Activated CD4-positive, alpha-beta memory T cell treated with anti-CD3 and anti-CD28 coated beads, Interleukin-2, amount 10 ng/mL, durations not matched to agents 7 days and 5 days (primary cell): ENCODE results near the gene PADI1. TPM values are rescaled to one million over a fixed set of nuclear protein-coding genes. Genes with fewer than 3 reads are reported as not detected.

Experiments used
- CTCF ChIA-PET: fragments of 350-600 bp; sonication (Branson Sonifier 250); formaldehyde crosslinking; loops from one replicate; lab custom pipeline; 2021; ENCODE audit warnings: antibody characterized with exemption, inconsistent platforms; lab: Charles Lee
- POLR2A ChIA-PET: fragments of 350-600 bp; sonication (Branson Sonifier 250); formaldehyde crosslinking; loops from one replicate; lab custom pipeline; 2021; ENCODE audit warnings: antibody characterized with exemption; lab: Charles Lee
- DNase-seq: peaks from one replicate; pipeline ENCODE4 v3.0.0-alpha.2; 2020
- H3K27ac Mint-ChIP-seq: one replicate; pipeline ENCODE4 v1.8.0; 2021; ENCODE audit warnings: mild to moderate bottlenecking, mixed read lengths
- H3K27me3 Mint-ChIP-seq: one replicate; pipeline ENCODE4 v1.8.0; 2021; ENCODE audit warnings: mixed read lengths
- H3K36me3 Mint-ChIP-seq: one replicate; pipeline ENCODE4 v1.8.0; 2021; ENCODE audit warnings: low read depth, mixed read lengths
- H3K4me1 Mint-ChIP-seq: one replicate; pipeline ENCODE4 v1.8.0; 2021; ENCODE audit warnings: mixed read lengths
- H3K4me3 Mint-ChIP-seq: one replicate; pipeline ENCODE4 v1.8.0; 2021; ENCODE audit warnings: mild to moderate bottlenecking, mixed read lengths
- H3K9me3 Mint-ChIP-seq: one replicate; pipeline ENCODE4 v1.8.0; 2021; ENCODE audit warnings: mixed read lengths
- total RNA-seq, 2 experiments: library from RNA; stranded (reverse); gene quantifications; one replicate each; pipeline ENCODE4 v1.2.3, GENCODE V29; 2021

Gene PADI1
- total RNA-seq, 2 experiments from 2014 or later = not detected

DNA sequence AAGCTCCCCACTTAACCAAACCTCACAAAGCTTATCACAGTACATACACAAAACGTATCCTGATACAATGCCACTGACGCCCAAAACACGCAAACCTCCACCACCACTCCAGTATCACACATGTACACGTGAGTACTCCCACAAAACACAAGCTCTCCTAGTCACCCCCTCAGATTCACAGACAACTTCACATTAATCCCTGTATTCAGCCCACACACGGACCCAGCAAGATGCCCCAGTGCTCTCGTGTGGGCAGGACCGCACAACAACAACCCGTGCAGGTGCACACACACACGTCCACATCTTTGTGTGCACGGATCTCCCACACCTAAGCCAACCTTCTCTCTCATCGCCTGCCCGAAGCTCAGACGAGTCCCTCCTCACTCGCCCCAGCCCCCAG, 17.6 kb downstream of the PADI1 start:
- H3K36me3 Mint-ChIP-seq = no peaks in the 10 kb centered on the region
- no peaks in the 10 kb centered on the region for H3K9me3 Mint-ChIP-seq
- CTCF ChIA-PET = no interaction called here
- H3K4me1 Mint-ChIP-seq = no peaks in the 10 kb centered on the region
- DNase-seq = no peak
- peaks cover 6% of the 10 kb centered on the region for H3K27me3 Mint-ChIP-seq
- no peak overlapping the region for H3K4me3 Mint-ChIP-seq
- POLR2A ChIA-PET = interaction anchor here (1.4 kb wide), 1 partner anchor 9 kb away, joined by 3 read pairs; no protein-coding TSS in a partner anchor
- H3K27ac Mint-ChIP-seq = no peak overlapping the region

DNA sequence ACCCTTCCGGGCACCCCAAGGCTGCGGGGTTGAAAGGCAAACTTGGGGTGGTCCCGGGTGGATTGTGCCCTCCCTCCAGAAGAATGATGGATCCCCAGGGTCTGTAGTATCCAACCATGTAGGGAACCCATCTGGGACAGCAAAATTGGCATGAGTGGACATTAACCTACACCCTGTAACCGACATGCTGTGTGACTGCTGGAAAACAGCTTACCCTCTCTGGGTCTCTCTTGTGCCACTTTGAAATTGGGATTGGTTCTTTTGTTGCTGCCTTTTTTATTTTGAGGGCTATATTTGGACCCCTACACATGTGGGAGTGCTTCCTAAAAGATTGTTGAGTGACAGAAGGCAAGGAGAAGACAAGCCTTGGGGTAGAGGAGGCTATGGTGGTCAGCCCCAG, 19.5 kb downstream of the PADI1 start:
- CTCF ChIA-PET = no interaction called here
- H3K36me3 Mint-ChIP-seq = no peaks in the 10 kb centered on the region
- H3K4me3 Mint-ChIP-seq = no peak overlapping the region
- no peak for DNase-seq
- H3K9me3 Mint-ChIP-seq = no peaks in the 10 kb centered on the region
- peaks cover 2% of the 10 kb centered on the region for H3K27me3 Mint-ChIP-seq
- POLR2A ChIA-PET = no interaction called here
- H3K4me1 Mint-ChIP-seq = no peaks in the 10 kb centered on the region
- no peak overlapping the region for H3K27ac Mint-ChIP-seq

- H3K4me3 Mint-ChIP-seq = no peak overlapping the region
- CTCF ChIA-PET = no interaction called here
- no peaks in the 10 kb centered on the region for H3K4me1 Mint-ChIP-seq
These were observed 20.2 kb downstream of the PADI1 start for GRCh38 chr1:17225140-17225539.

GRCh38 chr1:17227358-17227915, 22.5 kb downstream of the PADI1 start:
- Mint-ChIP-seq H3K27me3 (peaks cover 2% of the 10 kb centered on the region), H3K4me3 (no peak overlapping the region), H3K4me1 (no peaks in the 10 kb centered on the region), H3K9me3 (no peaks in the 10 kb centered on the region), H3K27ac (no peak overlapping the region), H3K36me3 (no peaks in the 10 kb centered on the region)
- ChIA-PET CTCF (no interaction called here), POLR2A (no interaction called here)
- DNase-seq = no peak

More at GRCh38 chr1:17225140-17225539, 20.2 kb downstream of the PADI1 start:
- H3K27me3 Mint-ChIP-seq = peaks cover 2% of the 10 kb centered on the region
- DNase-seq = no peak
- H3K36me3 Mint-ChIP-seq = no peaks in the 10 kb centered on the region
- POLR2A ChIA-PET = no interaction called here
- H3K27ac Mint-ChIP-seq = no peak overlapping the region
- no peaks in the 10 kb centered on the region for H3K9me3 Mint-ChIP-seq

- Mint-ChIP-seq H3K9me3 (no peaks in the 10 kb centered on the region), H3K27ac (no peak overlapping the region), H3K4me1 (no peaks in the 10 kb centered on the region), H3K36me3 (no peaks in the 10 kb centered on the region), H3K4me3 (no peak overlapping the region), H3K27me3 (no peaks in the 10 kb centered on the region)
- ChIA-PET POLR2A (no interaction called here), CTCF (no interaction called here)
- DNase-seq = no peak
These were observed 23.7 kb downstream of the PADI1 start for GRCh38 chr1:17228619-17229018.

DNA sequence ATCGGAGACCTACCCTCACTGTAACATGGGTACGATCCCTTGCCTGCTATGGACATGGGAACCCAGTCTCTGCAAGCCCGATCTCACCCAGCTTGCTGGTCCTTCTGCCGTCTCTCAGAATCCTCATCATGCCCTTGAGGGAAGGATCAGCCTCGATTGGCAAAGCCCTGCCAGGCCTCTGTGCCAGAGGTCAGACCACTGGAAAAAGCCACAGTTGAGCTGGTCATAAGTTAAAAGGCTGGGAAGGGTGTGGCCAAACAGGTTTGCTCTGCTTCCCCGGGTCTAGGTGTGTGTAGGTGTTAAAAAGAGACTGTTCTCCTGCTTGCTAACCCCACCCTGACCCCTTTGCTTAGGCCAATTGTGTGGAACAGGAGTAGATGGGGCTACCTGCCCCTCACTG, 24.5 kb downstream of the PADI1 start:
- Mint-ChIP-seq H3K4me1 (no peaks in the 10 kb centered on the region), H3K4me3 (no peak overlapping the region), H3K27ac (no peak overlapping the region), H3K27me3 (no peaks in the 10 kb centered on the region), H3K9me3 (no peaks in the 10 kb centered on the region), H3K36me3 (no peaks in the 10 kb centered on the region)
- ChIA-PET POLR2A (no interaction called here), CTCF (no interaction called here)
- no peak for DNase-seq

GRCh38 chr1:17230106-17230505, 25.2 kb downstream of the PADI1 start:
- no peak overlapping the region for H3K4me3 Mint-ChIP-seq
- no peak overlapping the region for H3K27ac Mint-ChIP-seq
- ChIA-PET POLR2A (no interaction called here), CTCF (no interaction called here)
- H3K4me1 Mint-ChIP-seq = no peaks in the 10 kb centered on the region
- no peaks in the 10 kb centered on the region for H3K36me3 Mint-ChIP-seq
- no peaks in the 10 kb centered on the region for H3K9me3 Mint-ChIP-seq
- no peak for DNase-seq
- H3K27me3 Mint-ChIP-seq = no peaks in the 10 kb centered on the region

DNA sequence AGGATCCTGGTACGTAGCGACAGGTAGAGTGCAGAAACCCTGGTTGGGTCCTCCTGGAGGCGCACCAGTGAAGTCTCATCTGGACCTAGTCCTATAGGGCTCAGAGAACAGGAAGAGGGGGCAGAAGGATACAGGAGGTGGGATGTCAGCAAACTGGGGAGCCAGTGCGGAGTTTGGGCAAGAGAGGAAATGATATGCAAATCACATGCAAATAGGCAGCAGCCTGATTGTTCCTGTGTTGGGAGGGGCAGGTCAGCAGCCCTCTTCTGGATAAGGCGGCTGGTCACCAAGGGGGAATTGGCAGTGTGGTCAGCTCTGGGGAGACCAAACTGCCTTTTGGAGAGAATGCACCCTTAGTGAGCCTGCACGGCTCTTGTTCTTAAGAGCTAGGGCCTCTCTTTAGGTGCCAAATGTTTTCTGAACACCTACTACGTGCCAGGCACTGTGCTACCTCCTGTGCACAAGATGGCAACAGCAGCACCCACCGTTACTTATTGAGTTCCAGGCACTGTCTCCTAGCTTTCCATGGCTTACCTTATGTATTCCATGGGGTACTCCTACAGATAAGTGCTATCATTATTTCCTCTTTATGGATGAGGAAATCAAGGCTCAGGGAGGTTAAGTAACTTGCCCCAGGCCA, 25.9 kb downstream of the PADI1 start:
- no peaks in the 10 kb centered on the region for H3K27me3 Mint-ChIP-seq
- ChIA-PET POLR2A (no interaction called here), CTCF (interaction anchor here (0.6 kb wide), 1 partner anchor 265 kb away, joined by 3 read pairs; no protein-coding TSS in a partner anchor)
- DNase-seq = no peak
- H3K36me3 Mint-ChIP-seq = no peaks in the 10 kb centered on the region
- H3K4me1 Mint-ChIP-seq = no peaks in the 10 kb centered on the region
- H3K9me3 Mint-ChIP-seq = no peaks in the 10 kb centered on the region
- H3K4me3 Mint-ChIP-seq = no peak overlapping the region
- no peak overlapping the region for H3K27ac Mint-ChIP-seq

DNA sequence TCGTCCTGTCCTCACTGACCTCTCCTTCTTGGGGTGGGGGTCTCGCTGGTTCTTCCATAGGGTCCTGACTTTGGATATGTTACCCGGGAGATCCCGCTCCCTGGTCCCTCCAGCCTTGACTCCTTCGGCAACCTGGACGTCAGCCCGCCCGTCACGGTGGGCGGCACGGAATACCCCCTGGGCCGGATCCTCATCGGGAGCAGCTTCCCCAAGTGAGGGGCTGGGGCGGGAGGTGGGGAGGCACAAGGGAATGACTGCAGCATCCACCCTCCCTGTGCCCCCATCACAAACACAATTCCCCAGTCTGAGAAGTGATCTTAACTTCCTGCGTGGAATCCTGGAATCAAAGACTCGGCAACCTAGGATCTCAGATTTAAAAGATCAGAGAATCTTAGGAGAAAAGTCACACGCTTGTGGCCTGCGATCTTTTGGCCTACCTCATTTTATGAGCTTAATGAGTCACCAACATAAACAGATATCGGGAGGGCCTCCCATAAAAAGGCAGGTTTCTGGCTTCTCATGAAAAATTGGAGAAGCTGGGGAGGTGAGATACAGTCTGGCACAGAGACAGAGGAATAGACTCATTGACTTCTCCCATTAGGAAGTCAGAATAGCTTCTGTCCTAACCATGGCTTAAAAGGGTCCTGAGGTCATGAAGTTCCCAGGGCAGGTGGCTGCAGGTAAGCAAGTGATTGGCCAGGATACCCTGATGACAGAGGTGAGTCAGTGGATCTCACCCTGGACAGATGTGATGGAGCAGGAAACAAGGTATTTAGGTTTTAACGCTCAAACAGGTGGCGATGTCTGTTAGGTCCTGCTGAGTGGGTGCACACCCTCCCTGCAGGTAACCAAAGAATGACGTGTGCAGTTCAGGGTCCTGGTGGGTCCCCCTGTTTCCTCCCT, 28.1 kb downstream of the PADI1 start:
- Mint-ChIP-seq H3K9me3 (no peaks in the 10 kb centered on the region), H3K36me3 (no peaks in the 10 kb centered on the region), H3K4me3 (no peak overlapping the region), H3K4me1 (no peaks in the 10 kb centered on the region), H3K27me3 (no peaks in the 10 kb centered on the region), H3K27ac (no peak overlapping the region)
- ChIA-PET POLR2A (no interaction called here), CTCF (no interaction called here)
- no peak for DNase-seq

GRCh38 chr1:17233675-17234320, 28.9 kb downstream of the PADI1 start:
- H3K27ac Mint-ChIP-seq = no peak overlapping the region
- H3K27me3 Mint-ChIP-seq = no peaks in the 10 kb centered on the region
- ChIA-PET POLR2A (interaction anchor here (1.5 kb wide), 1 partner anchor 109 kb away, joined by 3 read pairs; no protein-coding TSS in a partner anchor), CTCF (interaction anchor here (0.9 to 1.7 kb wide), 2 partner anchors 11 to 108 kb away, joined by 4 to 7 read pairs; no protein-coding TSS in a partner anchor)
- no peaks in the 10 kb centered on the region for H3K9me3 Mint-ChIP-seq
- DNase-seq = no peak
- no peak overlapping the region for H3K4me3 Mint-ChIP-seq
- no peaks in the 10 kb centered on the region for H3K36me3 Mint-ChIP-seq
- H3K4me1 Mint-ChIP-seq = no peaks in the 10 kb centered on the region

DNA sequence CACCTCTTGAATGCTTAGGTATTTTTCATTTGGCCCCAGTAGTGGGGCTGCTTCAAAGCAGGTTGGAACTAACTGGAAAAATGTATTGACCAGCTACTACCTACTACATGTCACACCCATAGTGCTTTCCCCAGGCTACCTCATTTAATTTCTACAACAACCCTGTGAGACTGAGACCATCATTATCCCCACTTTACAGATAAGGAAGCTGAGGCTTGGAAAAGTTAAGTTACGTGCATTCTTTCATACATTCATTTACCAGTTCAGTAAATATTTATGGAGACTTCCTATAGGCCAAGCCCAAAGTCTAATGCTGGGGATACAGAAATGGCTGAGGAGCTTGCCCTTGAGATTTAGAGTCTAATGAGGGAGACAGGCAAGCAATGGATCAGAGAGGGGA, 29.5 kb downstream of the PADI1 start:
- Mint-ChIP-seq H3K27ac (no peak overlapping the region), H3K4me1 (no peaks in the 10 kb centered on the region), H3K27me3 (no peaks in the 10 kb centered on the region), H3K4me3 (no peak overlapping the region), H3K9me3 (no peaks in the 10 kb centered on the region), H3K36me3 (no peaks in the 10 kb centered on the region)
- ChIA-PET CTCF (interaction anchor here (0.9 to 1.7 kb wide), 2 partner anchors 11 to 109 kb away, joined by 4 to 7 read pairs; no protein-coding TSS in a partner anchor), POLR2A (interaction anchor here (1.5 kb wide), 1 partner anchor 110 kb away, joined by 3 read pairs; no protein-coding TSS in a partner anchor)
- DNase-seq = no peak

- Mint-ChIP-seq H3K4me1 (no peaks in the 10 kb centered on the region), H3K9me3 (no peaks in the 10 kb centered on the region), H3K27me3 (no peaks in the 10 kb centered on the region), H3K36me3 (no peaks in the 10 kb centered on the region), H3K4me3 (no peak overlapping the region), H3K27ac (no peak overlapping the region)
- ChIA-PET POLR2A (interaction anchor here (1.5 kb wide), 1 partner anchor 111 kb away, joined by 3 read pairs; no protein-coding TSS in a partner anchor), CTCF (interaction anchor here (1.7 kb wide), 1 partner anchor 110 kb away, joined by 7 read pairs; no protein-coding TSS in a partner anchor)
- no peak for DNase-seq
These were observed 30.4 kb downstream of the PADI1 start for GRCh38 chr1:17235135-17235885.
